ENCODE measurements around the gene RAD18. TPM values are rescaled to one million over a fixed set of nuclear protein-coding genes. Genes with fewer than 3 reads are reported as not detected.

RAD18 gene
- total RNA-seq, 1 donor from 2014 or later: 22.1 TPM

GRCh38 chr3:8983591-8983990 is 20.3 kb upstream of the RAD18 start:
- no peak overlapping the region for H2AFZ ChIP-seq (replicated peaks)
- H3K9me3 ChIP-seq (ENCODE audit: low read depth): no peaks in the 10 kb centered on the region
- H3K4me2 ChIP-seq: no peak overlapping the region
- H3K9me3 Mint-ChIP-seq: peaks cover 9% of the 10 kb centered on the region
- no peak for DNase-seq (ENCODE audit: low spot score)
- peaks cover 28% of the 10 kb centered on the region for H3K4me1 Mint-ChIP-seq
- TF ChIP-seq EZH2phosphoT487 (IDR thresholded peaks at IDR 0.05) (no peak), CTCF (IDR thresholded peaks at IDR 0.05) (no peak), EZH2 (IDR thresholded peaks at IDR 0.05) (no peak)
- H3K9ac ChIP-seq: no peak overlapping the region
- H3K27ac ChIP-seq: no peak overlapping the region
- H3K27me3 ChIP-seq: no peaks in the 10 kb centered on the region
- peaks cover 1% of the 10 kb centered on the region for H3F3A ChIP-seq (ENCODE audit: low read depth)
- no peak overlapping the region for H3K27ac Mint-ChIP-seq
- H3K27me3 Mint-ChIP-seq (ENCODE audit: insufficient read depth, low read depth): peaks cover 10% of the 10 kb centered on the region
- no peaks in the 10 kb centered on the region for H3K4me1 ChIP-seq
- no peak overlapping the region for H3K4me3 Mint-ChIP-seq
- no peak overlapping the region for H3K4me3 ChIP-seq
- no peaks in the 10 kb centered on the region for H4K20me1 ChIP-seq (ENCODE audit: low read depth)
- no peaks in the 10 kb centered on the region for H3K79me2 ChIP-seq (ENCODE audit: low read depth)
- no peaks in the 10 kb centered on the region for H3K36me3 ChIP-seq
- peaks cover 2% of the 10 kb centered on the region for H3K36me3 Mint-ChIP-seq

GRCh38 chr3:8983026-8983425 is 19.8 kb upstream of the RAD18 start:
- no peak overlapping the region for H2AFZ ChIP-seq (replicated peaks)
- no peaks in the 10 kb centered on the region for H3K79me2 ChIP-seq (ENCODE audit: low read depth)
- peaks cover 9% of the 10 kb centered on the region for H3K9me3 Mint-ChIP-seq
- no peak overlapping the region for H3K4me3 Mint-ChIP-seq
- peaks cover 2% of the 10 kb centered on the region for H3K36me3 Mint-ChIP-seq
- no peaks in the 10 kb centered on the region for H3F3A ChIP-seq (ENCODE audit: low read depth)
- no peak overlapping the region for H3K4me2 ChIP-seq
- TF ChIP-seq CTCF (IDR thresholded peaks at IDR 0.05) (no peak), EZH2 (IDR thresholded peaks at IDR 0.05) (no peak), EZH2phosphoT487 (IDR thresholded peaks at IDR 0.05) (no peak)
- no peaks in the 10 kb centered on the region for H3K4me1 ChIP-seq
- H3K27ac Mint-ChIP-seq: peak overlapping the region; percentile 37
- H3K36me3 ChIP-seq: no peaks in the 10 kb centered on the region
- no peak for DNase-seq (ENCODE audit: low spot score)
- peaks cover 10% of the 10 kb centered on the region for H3K27me3 Mint-ChIP-seq (ENCODE audit: insufficient read depth, low read depth)
- no peaks in the 10 kb centered on the region for H3K9me3 ChIP-seq (ENCODE audit: low read depth)
- no peak overlapping the region for H3K27ac ChIP-seq
- H3K4me3 ChIP-seq: no peak overlapping the region
- peaks cover 22% of the 10 kb centered on the region for H3K4me1 Mint-ChIP-seq
- no peak overlapping the region for H3K9ac ChIP-seq
- H4K20me1 ChIP-seq (ENCODE audit: low read depth): no peaks in the 10 kb centered on the region
- no peaks in the 10 kb centered on the region for H3K27me3 ChIP-seq

- no peaks in the 10 kb centered on the region for H3K27me3 ChIP-seq
- no peak overlapping the region for H3K27ac ChIP-seq
- no peak for DNase-seq (ENCODE audit: low spot score)
- no peaks in the 10 kb centered on the region for H3F3A ChIP-seq (ENCODE audit: low read depth)
- no peak overlapping the region for H3K4me3 Mint-ChIP-seq
- H3K79me2 ChIP-seq (ENCODE audit: low read depth): no peaks in the 10 kb centered on the region
- H3K4me1 Mint-ChIP-seq: peaks cover 18% of the 10 kb centered on the region
- no peaks in the 10 kb centered on the region for H3K9me3 ChIP-seq (ENCODE audit: low read depth)
- H3K36me3 ChIP-seq: no peaks in the 10 kb centered on the region
- H3K9ac ChIP-seq: no peak overlapping the region
- peaks cover 7% of the 10 kb centered on the region for H3K27me3 Mint-ChIP-seq (ENCODE audit: insufficient read depth, low read depth)
- H3K9me3 Mint-ChIP-seq: peaks cover 9% of the 10 kb centered on the region
- no peak overlapping the region for H3K4me3 ChIP-seq
- TF ChIP-seq EZH2 (IDR thresholded peaks at IDR 0.05): no peak
- TF ChIP-seq CTCF (IDR thresholded peaks at IDR 0.05): no peak
- no peak for TF ChIP-seq EZH2phosphoT487 (IDR thresholded peaks at IDR 0.05)
- H3K36me3 Mint-ChIP-seq: peaks cover 2% of the 10 kb centered on the region
- no peak overlapping the region for H2AFZ ChIP-seq (replicated peaks)
- no peak overlapping the region for H3K27ac Mint-ChIP-seq
- H4K20me1 ChIP-seq (ENCODE audit: low read depth): no peaks in the 10 kb centered on the region
- no peaks in the 10 kb centered on the region for H3K4me1 ChIP-seq
- H3K4me2 ChIP-seq: no peak overlapping the region
Measured at GRCh38 chr3:8982509-8982908, 19.2 kb upstream of the RAD18 start.

Measured in neural progenitor cell (in vitro differentiated cells).